IMR-90 (cell line): Measurements from ENCODE around the gene IQCK.

Experiments
- BHLHE40 ChIP-seq: fragments of 150-350 bp; IDR thresholded peaks from 2 replicates; pipeline ENCODE4 v1.6.1; 2016; ENCODE audit warnings: mild to moderate bottlenecking, low read depth, low read length
- CEBPB ChIP-seq: IDR thresholded peaks from 2 replicates; pipeline ENCODE4 v1.6.1; 2012; ENCODE audit warnings: low read depth, low read length, improper control_type of control experiment
- CHD1 ChIP-seq: IDR thresholded peaks from 2 replicates; pipeline ENCODE4 v1.6.1; 2012; ENCODE audit warnings: low read depth, low read length, improper control_type of control experiment
- FOS ChIP-seq: fragments of 150-350 bp; IDR thresholded peaks from 2 replicates; pipeline ENCODE4 v1.6.1; 2016; ENCODE audit warnings: low read depth, low read length
- MAFK ChIP-seq: IDR thresholded peaks from 2 replicates; pipeline ENCODE4 v1.6.1; 2012; ENCODE audit warnings: low read depth, low read length, improper control_type of control experiment
- MAZ ChIP-seq: IDR thresholded peaks from 2 replicates; pipeline ENCODE4 v1.6.1; 2012; ENCODE audit warnings: low read depth, mild to moderate bottlenecking, low read length, improper control_type of control experiment, moderate library complexity, borderline replicate concordance
- NFE2L2 ChIP-seq: fragments of 150-350 bp; IDR thresholded peaks from 2 replicates; pipeline ENCODE4 v1.6.1; 2016; ENCODE audit warnings: low read depth, mild to moderate bottlenecking, low read length
- POLR2A ChIP-seq: IDR thresholded peaks from 2 replicates; pipeline ENCODE4 v1.6.1; 2012; ENCODE audit warnings: mild to moderate bottlenecking, low read depth, low read length
- RAD21 ChIP-seq: IDR thresholded peaks from 2 replicates; pipeline ENCODE4 v1.6.1; 2012; ENCODE audit warnings: low read length, improper control_type of control experiment
- RFX5 ChIP-seq: IDR thresholded peaks from 2 replicates; pipeline ENCODE4 v1.8.0; 2012; ENCODE audit warnings: low read depth, mild to moderate bottlenecking, low read length, moderate library complexity
- SMC3 ChIP-seq: fragments of 150-350 bp; IDR thresholded peaks from 2 replicates; pipeline ENCODE4 v1.6.1; 2016; ENCODE audit warnings: low read depth, mild to moderate bottlenecking, antibody characterized with exemption, low read length, moderate library complexity
- TF ChIP-seq, protein P1 (sequence below): conservative IDR thresholded peaks from 2 replicates; pipeline ENCODE4 v1.5.1; 2012; ENCODE audit warnings: mild to moderate bottlenecking, low read depth, low read length, improper control_type of control experiment
- TF ChIP-seq, protein P2 (sequence below): fragments of 150-350 bp; IDR thresholded peaks from 2 replicates; pipeline ENCODE4 v1.6.1; 2017; ENCODE audit warnings: mild to moderate bottlenecking, antibody characterized with exemption, low read length, low read depth
- TF ChIP-seq, protein P3 (sequence below): fragments of 150-350 bp; IDR thresholded peaks from 2 replicates; pipeline ENCODE4 v1.6.1; 2016; ENCODE audit warnings: low read depth, mild to moderate bottlenecking, low read length, moderate library complexity, borderline replicate concordance

DNA sequence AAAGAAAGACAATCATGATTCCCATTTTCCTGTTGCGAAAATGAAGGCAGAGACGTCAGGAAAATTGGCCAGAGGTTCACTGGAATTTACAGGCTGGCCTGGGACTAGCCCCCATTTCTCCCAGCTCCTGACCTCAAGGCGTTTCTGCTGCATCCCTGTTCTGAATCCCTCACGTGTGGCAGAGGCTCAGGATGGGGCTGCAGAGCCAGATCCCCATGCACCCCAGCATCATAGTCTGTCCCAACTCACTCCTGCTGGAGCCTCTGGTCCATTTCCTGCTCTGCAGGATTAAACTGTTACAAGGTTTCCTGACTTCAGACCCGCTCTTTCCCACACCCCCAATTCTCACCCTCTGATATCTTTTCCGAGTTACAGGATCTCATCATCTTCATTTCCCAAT, 163.7 kb downstream of the IQCK start:
- TF ChIP-seq, protein P1, sequence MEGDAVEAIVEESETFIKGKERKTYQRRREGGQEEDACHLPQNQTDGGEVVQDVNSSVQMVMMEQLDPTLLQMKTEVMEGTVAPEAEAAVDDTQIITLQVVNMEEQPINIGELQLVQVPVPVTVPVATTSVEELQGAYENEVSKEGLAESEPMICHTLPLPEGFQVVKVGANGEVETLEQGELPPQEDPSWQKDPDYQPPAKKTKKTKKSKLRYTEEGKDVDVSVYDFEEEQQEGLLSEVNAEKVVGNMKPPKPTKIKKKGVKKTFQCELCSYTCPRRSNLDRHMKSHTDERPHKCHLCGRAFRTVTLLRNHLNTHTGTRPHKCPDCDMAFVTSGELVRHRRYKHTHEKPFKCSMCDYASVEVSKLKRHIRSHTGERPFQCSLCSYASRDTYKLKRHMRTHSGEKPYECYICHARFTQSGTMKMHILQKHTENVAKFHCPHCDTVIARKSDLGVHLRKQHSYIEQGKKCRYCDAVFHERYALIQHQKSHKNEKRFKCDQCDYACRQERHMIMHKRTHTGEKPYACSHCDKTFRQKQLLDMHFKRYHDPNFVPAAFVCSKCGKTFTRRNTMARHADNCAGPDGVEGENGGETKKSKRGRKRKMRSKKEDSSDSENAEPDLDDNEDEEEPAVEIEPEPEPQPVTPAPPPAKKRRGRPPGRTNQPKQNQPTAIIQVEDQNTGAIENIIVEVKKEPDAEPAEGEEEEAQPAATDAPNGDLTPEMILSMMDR, result no peak
- TF ChIP-seq POLR2A (no peak), RFX5 (no peak), RAD21 (no peak), FOS (no peak), MAFK (no peak), CHD1 (no peak), SMC3 (no peak), MAZ (no peak), BHLHE40 (no peak), CEBPB (no peak), NFE2L2 (no peak)
- TF ChIP-seq, protein P2, sequence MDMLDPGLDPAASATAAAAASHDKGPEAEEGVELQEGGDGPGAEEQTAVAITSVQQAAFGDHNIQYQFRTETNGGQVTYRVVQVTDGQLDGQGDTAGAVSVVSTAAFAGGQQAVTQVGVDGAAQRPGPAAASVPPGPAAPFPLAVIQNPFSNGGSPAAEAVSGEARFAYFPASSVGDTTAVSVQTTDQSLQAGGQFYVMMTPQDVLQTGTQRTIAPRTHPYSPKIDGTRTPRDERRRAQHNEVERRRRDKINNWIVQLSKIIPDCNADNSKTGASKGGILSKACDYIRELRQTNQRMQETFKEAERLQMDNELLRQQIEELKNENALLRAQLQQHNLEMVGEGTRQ, result no peak
- TF ChIP-seq, protein P3, sequence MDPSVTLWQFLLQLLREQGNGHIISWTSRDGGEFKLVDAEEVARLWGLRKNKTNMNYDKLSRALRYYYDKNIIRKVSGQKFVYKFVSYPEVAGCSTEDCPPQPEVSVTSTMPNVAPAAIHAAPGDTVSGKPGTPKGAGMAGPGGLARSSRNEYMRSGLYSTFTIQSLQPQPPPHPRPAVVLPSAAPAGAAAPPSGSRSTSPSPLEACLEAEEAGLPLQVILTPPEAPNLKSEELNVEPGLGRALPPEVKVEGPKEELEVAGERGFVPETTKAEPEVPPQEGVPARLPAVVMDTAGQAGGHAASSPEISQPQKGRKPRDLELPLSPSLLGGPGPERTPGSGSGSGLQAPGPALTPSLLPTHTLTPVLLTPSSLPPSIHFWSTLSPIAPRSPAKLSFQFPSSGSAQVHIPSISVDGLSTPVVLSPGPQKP, result no peak
